NCI-H128 (cell line): ENCODE results near the gene SH3GL1.
"Not testable (repeated sequence)": the region's sequence is repeated elsewhere in the genome, so short reads cannot be mapped to it uniquely, and the experiment has no call there.

ENCODE experiments used
- DNase-seq: peaks from one replicate; lab custom pipeline; 2025; ENCODE audit not compliant: unreplicated experiment; lab: John Stamatoyannopoulos, UW

The SH3GL1 gene

DNA sequence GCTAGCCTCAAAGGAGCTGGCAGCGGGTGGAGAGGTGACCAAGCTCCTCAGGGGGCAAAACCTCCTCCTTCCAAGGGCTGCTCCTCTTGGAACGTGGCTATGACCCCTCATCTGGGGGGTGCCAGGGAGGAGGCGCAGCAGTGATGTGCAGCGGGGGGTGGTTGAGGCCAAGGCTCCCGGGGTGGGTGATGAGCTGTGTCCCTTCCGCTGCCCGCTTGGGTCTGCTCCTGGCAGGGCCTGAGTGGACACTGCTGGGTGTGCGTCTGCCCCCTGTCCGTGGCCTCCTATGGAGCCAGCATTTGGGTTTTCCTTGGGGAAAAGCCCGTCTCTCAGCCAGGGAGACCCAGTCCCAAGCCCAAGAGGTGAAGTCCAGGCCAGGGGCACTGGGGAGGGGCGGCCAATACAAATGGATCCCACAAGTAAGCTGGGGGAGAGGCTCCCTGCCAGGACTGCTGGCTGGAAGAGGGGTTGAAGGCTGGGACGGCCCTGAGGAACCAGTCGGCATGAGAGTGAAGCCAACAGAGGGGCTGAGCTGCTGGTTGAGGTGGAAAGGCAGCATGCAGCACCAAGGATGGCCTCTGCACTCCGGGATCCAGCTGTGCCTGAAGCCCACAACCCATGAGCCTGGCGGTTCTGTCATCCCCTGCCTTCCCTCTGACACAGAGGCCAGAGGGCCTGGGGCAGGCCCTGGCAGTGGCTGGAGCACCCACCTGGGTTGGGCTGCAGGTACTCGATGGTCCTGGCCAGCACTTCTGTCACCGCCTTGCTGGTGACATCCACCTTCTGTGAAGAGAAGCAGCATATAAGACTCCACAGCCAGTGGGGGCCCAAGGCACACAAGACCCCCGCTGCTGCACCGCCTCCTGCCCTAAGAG lies 34.3 kb downstream of the SH3GL1 start:
- no peak for DNase-seq

DNA sequence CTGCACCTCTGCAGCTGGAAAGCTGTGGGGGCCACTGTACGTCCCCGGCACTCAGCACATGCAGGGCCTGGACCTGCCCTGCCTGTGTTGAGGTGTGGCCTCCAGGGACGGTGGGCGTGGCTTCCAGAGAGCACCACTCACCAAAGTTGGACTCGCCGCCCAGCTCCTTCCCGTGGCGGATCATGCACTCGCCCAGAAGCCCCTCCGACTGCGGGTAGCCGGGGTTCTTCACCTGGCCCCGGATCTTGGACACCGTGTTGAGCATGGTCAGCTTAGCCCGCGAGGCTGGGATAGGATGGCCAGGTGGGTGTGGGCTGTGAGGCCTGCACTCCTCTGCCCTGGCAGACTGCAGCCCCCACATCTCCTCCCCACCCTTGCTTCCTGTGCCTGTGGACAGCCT lies 35.0 kb downstream of the SH3GL1 start:
- DNase-seq = no peak

DNA sequence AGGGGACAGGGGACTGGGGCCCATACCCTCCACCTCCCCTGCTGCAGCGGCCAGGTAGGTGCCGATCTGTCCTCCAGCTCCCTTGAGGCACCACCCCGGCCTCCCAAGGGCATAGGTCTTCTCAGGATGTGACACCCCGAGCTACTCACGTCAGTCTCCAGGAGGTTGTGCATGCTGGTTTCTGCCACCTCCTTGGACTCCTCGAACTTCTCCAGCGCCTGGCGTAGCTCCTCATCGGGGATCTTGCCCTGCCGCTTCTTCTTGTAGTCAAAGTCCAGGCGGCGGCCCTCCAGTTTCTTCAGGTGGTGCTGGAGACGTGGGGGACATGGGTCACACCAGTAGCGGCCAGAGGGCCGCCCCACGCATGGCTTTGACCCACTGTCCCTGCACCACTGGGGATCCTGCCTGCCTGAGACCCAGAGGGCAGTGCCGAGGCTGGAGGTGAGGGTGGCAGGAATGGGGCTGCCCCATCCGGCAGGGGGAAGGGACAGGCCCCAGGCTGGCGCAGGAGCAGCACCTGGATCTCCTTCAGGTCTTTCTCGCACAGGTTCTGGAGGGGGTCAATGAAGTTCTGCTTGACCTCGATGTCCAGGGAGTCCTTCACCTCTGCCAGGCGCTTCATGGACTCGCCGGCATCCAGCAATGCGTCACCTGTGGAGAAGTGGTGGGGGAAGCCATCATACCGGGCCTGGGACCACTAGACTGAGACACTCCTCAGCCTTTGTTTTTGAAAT lies 36.6 kb downstream of the SH3GL1 start:
- no peak for DNase-seq

DNA sequence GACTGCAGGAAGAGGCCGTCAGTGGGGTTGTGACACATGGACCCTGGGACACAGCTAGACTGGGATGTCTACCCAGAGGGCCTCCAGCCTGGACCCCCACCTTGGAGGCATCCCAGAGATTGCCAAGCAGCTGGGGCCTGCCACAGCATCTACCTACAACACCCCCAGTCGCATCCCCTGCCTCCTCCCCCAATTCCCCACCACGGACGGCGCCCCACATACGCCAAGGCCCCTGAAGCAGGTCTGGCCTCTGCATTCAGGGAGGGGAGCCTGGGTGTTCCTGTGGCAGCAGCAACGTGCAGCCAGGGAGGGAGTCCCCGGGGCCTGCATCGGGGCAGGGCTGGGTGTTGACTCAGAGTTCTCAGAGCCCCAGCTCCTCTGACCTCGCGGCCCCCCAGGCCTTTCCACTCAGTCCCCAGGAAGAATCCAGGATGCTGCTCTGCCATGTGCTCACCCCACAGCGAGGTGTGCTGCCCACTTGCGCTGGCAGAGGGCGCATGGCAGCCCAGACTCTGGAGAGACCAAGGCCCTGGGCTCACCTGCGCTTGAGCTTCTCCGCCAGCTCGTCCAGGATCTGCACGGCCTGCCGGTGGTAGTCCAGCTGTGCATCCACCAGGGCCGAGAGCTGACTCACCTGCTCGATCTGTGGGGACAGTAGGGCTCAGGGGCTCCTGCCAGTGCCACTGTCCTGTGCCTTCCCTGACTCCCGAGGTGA lies 37.4 kb downstream of the SH3GL1 start:
- DNase-seq = no peak

DNA sequence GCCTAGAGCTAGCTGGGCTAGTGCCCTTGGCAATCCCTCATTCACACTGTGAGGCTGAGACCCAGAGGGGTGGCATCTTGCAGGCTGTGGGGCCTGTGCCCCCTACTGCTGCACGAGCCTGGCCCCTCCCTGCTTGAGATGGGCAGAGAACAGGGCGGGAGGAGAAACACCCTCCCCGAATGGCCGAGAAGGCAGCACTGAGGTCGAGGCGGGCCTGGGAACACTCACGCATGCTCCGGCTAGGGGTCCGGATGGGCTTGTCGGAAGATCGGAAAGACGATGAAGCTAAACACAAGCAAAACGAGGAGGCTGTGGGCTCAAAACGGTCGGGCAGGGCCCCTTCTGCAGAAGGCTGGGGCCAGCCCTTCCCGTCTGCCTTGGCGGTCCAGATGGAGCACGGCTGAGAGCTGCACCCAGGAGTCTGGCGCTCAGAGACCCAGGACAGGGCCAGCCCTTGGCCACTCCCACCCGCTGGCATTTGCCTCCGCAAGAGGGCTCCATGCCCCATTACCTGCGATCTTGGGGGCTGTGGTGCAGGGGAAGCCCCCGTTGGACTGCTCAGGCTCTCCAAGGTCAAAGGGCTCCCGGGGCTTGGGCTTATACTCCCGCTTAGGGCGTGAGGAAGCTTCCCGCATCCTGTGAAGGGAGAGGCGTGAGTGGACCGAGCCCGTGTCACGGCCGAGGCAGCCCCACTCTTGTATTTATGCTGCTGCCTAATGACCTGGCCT lies 38.1 kb downstream of the SH3GL1 start:
- no peak for DNase-seq

DNA sequence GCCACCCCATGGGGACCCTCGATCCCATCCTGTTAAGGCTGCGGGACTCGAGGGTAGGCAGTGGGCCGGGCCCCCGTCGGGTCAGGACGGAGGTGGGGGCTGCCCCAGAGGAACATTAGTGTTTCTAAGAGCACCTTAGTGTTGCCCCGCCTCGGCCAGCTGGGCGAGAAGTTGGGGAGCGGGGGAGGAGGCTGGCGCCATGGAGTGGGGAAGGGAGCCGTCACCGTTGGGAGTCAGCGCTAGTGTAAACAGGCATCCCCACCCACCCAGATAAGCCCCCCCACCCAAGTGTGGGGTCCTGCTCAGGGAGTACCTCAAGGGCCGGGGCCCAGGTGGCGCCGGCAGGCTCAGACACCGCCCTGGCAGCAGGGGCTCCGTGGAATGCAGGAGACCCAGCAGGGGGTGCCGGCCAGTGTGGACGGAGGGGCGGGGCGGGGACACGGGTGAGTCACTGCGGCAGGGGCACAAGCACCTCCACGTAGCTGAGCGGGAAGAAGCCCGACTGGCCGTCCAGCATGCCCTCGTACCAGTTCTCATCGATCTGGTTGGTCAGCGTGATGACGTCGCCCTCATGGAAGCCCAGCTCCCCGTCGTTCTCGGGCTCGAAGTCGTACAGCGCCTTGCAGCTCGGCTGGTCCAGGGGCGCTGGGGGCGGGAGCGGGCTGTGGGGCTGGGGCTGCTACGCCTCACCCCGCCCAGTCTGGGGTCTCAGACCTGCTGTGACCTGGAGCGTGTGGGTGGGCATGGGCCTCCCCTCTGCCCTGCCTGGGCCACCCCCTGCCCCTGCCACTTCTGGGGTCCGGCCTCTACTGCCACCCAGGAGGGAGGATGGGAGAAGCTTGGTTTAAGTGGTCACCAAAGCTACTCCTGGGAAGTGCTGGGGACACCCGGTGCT lies 38.9 kb downstream of the SH3GL1 start:
- no peak for DNase-seq

DNA sequence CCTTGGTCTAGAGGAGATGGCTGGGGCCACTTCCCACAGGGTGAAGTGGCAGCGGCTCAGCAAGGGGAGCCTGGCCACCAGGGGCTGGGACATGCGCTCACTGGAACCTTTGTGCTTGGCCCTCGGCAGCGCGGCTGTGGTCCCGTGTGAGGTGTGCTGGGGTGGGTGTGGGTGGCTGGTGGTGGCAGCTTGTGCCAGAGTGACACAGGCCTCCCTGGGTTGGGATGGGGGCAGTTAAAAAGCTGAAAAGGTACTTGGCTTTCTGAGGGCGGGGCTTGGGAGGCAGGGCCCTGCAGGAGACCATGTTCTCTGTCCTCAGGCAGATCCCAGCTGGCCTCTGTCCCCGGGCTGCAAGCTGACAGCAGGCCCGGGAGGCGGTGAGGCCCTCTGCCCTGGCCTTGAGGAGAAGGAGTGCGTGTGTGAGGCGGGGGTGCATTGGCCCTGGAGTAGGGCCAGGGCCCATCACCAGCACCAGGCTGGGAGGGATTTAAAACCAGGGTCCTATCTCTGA lies 39.7 kb downstream of the SH3GL1 start:
- no peak for DNase-seq

DNA sequence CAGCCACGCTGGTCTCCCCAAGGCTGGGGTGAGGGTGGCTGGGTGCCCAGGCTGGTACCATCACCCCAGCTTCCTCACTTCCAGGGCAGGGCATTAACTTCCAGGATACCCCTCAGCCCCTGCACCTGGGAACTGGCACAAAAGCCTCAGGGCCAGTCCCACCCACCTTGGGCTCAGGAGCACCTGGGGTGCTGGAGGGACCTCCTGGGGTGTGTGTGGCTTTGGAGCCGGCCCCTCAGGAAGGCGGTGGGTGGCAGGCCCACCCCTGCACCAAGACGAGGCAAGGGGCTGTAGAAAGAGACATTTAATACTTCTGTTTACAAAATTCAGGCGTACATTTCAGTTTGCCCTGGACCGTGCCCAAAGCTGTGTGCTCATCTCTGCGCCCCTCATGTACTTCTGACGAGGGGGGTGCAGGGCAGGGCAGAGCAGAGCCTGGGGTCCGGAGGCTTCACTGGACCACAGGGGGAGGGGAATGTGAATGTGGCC lies 40.2 kb downstream of the SH3GL1 start:
- DNase-seq = no peak

DNA sequence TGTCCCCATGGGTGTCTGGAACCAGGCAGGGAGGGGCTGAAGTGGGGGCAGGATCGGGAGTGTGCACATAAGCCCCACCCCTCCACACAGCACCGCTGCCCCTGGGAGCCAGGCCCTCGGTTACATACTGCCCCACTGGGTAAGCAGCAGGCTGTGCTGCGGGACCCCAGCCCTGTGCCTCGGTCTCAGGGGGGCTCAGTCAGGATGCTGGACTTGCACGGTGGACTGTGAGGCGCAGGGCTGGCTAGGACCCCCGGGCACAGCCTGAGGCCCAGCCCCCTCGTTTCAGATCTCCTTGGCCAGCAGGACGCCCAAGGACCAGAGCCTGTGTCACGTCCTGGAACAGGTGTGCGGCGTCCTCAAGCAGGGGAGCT lies 40.7 kb downstream of the SH3GL1 start:
- DNase-seq = no peak

DNA sequence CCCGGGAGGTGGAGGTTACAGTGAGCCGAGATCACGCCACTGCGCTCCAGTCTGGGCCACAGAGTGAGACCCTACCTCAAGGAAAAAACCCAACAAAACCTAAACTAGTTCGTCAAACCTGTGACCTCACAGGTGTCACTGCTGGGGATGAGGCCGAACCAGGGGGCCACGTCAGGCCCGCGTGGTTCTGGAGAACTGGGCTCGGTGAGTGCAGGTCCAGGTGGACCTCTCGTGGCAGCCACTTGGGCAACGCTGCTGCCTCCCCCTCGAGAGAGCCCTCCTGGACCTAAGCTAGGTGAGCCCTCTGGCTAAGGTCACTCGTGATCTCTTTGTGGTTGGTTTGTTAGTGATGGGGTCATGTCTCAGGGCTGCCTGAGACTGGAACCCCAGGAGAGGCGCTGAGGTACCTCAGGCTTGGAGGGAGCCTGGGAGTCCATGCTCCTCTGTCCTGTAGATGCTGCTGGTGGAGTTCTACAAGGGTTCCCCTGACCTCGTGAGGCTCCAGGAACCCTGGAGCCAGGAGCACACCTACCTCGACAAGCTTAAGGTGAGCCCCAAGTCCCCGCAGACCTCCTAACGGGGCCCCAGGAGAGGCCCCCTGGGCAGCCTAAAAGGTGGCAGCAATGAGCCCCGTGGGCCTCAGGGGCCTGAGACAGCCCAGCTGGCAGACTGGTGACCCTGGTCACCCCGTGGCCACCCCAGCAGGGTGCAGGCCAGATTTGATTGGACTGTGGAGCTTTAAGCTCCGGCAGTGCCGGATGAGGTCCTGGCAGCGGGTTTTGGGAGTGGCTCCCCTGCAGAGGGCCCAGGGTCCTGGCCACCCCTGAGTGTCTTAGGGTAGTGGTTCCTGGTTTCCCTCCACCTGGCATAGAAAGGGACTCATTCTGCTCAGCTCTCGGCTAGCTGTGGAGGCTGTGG lies 41.4 kb downstream of the SH3GL1 start:
- no peak for DNase-seq

DNA sequence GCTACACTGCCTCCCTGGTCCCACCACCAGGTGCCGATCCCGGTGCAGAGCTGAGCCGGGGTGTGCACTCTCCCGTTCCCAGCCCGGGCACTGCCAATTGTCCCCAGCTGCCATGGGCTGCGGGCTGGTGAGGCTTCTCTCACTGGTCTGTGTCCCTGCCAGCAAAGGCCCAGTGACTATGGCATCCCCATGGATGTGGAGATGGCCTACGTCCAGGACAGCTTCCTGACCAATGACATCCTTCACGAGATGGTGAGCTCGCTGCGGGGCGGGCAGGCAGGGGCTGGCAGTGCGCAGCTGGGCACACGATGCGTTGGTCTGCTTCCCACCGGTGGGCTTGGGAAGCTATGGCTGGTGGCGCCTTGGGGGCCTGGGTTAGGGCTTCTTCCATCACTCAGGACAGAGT lies 42.4 kb downstream of the SH3GL1 start:
- no peak for DNase-seq

DNA sequence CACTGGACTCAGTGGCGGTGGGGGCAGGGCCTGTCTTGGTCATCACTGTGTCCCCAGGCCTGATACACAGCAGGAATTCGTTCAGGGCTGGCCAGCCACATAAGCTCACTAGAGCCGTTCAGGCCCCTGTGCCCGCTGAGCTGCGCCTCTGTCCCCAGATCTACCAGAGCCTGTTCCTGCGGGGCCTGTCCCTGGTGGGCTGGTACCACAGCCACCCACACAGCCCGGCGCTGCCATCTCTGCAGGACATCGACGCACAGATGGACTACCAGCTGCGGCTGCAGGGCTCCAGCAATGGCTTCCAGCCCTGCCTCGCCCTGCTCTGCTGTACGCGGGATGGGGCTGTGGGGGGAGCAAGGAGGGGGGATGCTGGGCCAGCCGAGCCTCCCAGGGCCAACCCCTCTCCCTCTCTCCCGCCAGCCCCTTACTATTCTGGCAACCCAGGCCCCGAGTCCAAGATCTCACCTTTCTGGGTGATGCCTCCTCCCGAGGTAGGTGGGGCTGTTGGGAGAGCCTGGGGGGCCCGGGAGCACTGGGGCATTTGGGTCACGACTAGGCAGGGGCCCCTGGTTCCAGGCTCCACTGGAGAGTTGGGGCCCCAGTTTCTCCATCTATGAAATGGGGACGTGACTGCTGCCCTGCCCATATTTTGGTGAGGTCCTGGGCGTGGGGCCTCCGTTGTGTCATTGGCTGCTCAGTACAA lies 43.1 kb downstream of the SH3GL1 start:
- no peak for DNase-seq

DNA sequence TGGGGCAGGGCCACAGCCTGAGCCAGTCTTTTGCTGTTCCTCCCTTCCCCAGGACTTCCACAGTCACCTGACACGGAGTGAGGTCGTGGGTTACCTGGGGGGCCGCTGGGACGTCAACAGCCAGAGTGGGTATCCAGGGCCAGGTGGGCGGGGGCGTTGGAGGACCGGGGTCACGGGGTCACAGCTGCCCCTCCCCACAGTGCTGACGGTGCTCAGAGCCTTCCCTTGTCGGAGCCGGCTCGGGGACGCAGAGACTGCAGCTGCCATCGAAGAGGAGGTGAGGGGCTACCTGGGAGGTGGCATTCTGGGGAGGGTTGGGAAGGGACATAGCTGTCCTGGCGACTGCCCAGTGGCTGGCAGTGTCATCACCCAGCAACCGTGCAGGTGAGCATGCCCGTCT lies 45.5 kb downstream of the SH3GL1 start:
- no peak for DNase-seq

DNA sequence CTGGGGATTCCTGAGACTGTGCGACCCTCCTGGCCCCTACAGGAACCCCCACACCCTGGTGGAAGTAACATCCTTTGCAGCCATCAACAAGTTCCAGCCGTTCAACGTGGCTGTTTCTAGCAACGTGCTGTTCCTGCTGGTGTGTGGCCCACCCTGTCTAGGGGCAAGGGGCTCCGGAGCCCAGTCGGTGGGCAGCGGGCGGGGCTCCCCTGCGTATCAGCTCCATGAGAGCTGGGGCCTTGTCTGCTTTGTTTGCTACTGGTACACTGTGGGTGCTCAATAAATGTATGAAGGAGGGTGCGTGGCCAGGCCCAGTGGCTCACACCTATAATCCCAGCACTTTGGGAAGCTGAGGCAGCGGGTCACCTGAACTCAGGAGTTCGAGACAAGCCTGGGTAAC lies 46.1 kb downstream of the SH3GL1 start:
- no peak for DNase-seq

DNA sequence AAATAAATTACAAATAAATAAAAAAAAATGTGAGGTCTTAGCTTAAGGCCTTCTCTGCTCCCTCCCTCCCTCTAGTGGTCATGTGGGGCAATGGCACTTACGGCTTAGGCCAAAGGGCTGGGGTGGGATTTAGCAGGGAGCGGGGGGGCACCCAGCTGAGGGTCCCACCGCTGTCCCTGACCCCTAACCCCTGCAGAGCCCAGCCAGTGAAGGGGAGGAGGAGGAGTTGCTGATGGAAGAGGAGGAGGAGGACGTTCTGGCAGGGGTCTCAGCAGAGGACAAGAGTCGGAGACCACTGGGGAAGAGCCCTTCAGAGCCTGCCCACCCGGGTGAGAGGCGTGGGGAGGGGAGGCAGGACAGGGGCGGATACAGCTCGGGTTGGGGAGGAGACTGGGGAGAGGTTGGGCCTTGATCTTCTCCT lies 47.6 kb downstream of the SH3GL1 start:
- DNase-seq = no peak

DNA sequence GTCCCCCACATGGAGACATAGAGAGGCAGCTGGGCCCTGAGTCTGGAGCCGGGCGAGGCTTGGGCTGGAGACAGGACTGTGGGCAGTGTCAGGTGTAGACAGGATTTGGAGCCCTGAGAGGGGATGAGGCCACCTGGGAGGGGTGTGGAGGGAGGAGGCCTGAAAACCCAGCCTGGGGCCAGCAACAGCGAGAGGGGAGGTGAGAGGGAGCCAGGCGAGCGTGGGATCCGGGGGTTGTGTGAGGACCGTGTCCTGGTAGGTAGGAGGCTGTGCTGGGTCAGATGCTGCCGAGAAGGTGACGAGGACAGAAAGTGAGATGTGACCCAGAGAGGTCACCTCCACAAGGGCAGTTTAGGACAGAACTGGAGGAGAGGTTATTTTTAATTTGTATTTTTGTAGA lies 49.6 kb downstream of the SH3GL1 start:
- DNase-seq = no peak

DNA sequence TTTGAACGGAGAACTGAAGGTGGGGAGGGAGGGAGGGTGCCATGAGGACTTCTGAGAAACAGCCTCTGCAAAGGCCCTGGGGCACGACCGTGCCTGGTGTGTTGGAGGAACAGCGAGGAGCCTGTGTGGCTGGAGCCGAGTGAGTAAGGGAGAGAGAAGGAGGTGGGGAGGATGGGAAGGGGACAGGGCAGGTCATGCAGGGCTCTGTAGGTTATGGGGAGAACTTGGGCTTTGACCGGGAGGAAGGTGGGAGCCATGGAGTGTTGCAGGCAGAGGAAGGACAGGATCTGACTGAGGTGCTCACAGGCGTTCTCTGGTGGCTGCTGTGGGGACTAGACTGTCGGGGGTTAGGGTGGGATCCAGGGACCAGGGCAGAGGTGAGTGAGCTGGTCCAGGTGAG lies 50.2 kb downstream of the SH3GL1 start:
- DNase-seq = no peak

DNA sequence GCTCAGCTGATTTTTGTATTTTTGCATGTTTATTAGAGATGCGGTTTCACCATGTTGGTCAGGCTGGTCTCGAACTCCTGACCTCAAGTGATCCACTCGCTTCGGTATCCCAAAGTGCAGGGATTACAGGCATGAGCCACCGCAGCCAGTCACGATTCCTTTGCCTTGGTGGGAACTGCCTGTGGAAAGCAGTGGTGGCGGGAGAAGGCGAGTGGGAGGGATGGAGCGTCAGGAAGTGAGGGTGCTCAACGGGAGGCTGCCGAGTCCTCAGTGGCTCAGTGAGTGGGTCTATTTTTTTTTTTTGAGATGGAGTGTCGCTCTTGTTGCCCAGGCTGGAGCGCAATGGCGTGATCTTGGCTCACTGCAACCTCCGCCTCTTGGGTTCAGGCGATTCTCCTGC lies 51.1 kb downstream of the SH3GL1 start:
- not testable (repeated sequence) for DNase-seq
